Stimulated activated CD4-positive, alpha-beta T cell treated with anti-CD3 and anti-CD28 coated beads, Interleukin-1b, Interleukin-23, amount 100 ng/mL, for 24 hours (primary cell): Measurements from ENCODE around the gene TMEM231.

Experiments used
- DNase-seq, 4 experiments: peaks; one replicate each; pipeline ENCODE4 v3.0.0-alpha.2; 2020; ENCODE audit warnings: low read depth in 4 of 4, low spot score in 1 of 4

The TMEM231 gene

DNA sequence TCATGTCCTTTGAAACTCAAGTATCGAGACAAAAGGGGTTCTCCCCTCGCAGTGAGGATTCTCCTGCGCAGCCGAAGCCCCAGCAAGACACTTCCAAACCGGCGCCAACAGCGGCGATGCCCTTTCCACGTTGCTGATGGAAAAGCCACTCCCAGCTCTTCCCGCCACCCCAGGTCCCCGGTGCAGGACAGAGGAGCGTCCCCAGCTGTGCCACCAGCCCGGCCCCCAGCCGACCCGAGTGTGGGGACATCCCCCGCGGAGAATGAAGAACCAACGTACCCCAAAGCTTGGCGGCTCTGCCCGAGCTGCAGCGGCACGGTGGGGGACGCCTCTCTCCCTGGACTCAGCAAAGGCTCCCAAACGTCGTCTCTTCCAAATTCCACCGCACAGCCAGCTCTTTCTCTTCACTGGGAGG, 61.4 kb downstream of the TMEM231 start:
- no peak for DNase-seq

DNA sequence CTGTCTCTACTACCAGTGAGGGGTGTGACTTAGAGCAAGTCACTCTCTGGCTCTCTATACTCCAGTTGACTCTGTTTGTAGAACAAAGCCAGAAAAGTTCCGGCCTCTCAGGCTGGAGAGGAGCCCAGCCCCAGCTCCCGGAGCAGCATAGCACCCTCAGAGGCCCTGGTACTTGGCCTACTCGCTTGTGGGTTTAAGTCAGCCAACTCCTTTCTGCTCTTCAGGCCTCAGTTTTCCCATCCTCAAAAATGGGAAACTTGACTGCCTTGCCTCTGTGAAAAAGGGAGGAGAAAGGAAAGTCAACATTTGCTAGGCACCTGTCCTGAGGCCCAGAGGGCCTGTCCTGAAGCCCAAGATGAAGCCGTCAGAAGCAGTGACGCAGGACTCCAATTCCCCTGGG, 61.9 kb downstream of the TMEM231 start:
- DNase-seq, result no peak

DNA sequence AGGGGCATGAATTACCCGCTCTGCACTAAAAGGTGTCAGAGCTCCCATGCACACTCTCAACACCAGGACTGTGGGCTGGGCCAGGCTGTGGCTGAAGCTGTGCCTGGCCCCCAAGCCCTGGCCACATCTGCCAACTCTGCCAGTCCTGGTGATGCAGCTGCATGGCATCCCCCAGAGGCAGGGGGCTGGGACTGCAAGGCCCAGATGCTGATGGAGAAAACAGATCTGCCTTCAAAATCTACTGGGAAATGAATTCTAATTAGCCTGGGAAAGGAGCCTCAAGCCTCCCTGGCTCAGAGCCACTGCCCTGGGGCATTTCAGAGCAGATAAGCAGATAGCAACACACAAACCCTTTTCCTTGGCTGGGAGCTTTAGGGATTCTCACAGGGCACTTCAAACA, 64.2 kb downstream of the TMEM231 start:
- DNase-seq, result no peak

DNA sequence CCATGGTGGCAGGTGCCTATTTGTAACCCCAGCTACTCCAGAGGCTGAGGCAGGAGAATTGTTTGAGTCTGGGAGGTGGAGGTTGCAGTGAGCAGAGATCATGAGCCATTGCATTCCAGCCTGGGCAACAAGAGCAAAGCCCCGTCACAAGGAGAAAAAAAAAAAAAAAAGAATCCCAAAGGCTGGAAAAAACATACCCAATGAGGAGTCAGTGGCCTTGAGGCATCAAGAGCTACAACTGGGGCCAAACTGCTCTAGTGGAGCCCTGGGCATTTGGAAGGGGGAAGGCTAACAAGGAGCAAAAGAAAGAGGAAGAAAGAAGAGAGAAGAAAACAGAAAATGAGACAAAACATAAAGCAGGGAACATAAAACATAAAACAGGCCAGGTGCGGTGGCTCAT, 67.7 kb downstream of the TMEM231 start:
- DNase-seq, result no peak
